ENCODE measurements around the gene FBXL16. TPM values are rescaled to one million over a fixed set of nuclear protein-coding genes. Genes with fewer than 3 reads are reported as not detected.

FBXL16 gene
- total and polyA plus RNA-seq, 2 of the 13 experiments (the other 11 are each of a cell fraction or from before 2014, with no cell fraction given), result 0.22 to 2.0 TPM

DNA sequence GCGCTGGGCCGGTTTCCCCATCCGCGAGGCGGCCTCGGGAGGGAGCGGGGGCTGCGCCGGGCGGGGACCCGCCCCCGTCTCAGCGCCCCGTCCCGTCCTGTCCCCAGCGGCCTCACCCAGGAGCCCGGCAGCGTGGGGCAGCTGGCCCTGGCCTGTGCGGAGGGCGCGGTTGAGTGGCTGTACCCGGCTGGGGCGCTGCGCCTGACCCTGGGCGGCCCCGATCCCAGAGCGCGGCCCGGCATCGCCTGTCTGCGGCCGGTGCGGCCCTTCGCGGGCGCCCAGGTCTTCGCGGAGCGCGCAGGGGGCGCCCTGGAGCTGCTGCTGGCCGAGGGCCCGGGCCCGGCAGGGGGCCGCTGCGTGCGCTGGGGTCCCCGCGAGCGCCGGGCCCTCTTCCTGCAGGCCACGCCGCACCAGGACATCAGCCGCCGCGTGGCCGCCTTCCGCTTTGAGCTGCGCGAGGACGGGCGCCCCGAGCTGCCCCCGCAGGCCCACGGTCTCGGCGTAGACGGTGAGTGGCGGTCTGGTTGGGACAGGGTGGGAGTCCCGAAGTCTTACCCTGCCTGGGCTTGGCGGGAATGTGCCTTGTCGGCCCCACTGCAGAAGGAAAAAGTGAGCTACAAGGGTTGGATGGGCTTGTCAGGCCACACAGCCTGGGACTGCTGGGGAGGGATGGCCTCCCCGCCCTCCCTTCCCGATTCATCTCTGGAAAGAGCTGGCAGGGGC lies 10.0 kb upstream of the FBXL16 start (continued):
- TF ChIP-seq, protein P1, sequence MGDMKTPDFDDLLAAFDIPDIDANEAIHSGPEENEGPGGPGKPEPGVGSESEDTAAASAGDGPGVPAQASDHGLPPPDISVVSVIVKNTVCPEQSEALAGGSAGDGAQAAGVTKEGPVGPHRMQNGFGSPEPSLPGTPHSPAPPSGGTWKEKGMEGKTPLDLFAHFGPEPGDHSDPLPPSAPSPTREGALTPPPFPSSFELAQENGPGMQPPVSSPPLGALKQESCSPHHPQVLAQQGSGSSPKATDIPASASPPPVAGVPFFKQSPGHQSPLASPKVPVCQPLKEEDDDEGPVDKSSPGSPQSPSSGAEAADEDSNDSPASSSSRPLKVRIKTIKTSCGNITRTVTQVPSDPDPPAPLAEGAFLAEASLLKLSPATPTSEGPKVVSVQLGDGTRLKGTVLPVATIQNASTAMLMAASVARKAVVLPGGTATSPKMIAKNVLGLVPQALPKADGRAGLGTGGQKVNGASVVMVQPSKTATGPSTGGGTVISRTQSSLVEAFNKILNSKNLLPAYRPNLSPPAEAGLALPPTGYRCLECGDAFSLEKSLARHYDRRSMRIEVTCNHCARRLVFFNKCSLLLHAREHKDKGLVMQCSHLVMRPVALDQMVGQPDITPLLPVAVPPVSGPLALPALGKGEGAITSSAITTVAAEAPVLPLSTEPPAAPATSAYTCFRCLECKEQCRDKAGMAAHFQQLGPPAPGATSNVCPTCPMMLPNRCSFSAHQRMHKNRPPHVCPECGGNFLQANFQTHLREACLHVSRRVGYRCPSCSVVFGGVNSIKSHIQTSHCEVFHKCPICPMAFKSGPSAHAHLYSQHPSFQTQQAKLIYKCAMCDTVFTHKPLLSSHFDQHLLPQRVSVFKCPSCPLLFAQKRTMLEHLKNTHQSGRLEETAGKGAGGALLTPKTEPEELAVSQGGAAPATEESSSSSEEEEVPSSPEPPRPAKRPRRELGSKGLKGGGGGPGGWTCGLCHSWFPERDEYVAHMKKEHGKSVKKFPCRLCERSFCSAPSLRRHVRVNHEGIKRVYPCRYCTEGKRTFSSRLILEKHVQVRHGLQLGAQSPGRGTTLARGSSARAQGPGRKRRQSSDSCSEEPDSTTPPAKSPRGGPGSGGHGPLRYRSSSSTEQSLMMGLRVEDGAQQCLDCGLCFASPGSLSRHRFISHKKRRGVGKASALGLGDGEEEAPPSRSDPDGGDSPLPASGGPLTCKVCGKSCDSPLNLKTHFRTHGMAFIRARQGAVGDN (CRISPR knock-in tag; IDR thresholded peaks at IDR 0.05), result peak; percentile 79
- TF ChIP-seq, protein P2, sequence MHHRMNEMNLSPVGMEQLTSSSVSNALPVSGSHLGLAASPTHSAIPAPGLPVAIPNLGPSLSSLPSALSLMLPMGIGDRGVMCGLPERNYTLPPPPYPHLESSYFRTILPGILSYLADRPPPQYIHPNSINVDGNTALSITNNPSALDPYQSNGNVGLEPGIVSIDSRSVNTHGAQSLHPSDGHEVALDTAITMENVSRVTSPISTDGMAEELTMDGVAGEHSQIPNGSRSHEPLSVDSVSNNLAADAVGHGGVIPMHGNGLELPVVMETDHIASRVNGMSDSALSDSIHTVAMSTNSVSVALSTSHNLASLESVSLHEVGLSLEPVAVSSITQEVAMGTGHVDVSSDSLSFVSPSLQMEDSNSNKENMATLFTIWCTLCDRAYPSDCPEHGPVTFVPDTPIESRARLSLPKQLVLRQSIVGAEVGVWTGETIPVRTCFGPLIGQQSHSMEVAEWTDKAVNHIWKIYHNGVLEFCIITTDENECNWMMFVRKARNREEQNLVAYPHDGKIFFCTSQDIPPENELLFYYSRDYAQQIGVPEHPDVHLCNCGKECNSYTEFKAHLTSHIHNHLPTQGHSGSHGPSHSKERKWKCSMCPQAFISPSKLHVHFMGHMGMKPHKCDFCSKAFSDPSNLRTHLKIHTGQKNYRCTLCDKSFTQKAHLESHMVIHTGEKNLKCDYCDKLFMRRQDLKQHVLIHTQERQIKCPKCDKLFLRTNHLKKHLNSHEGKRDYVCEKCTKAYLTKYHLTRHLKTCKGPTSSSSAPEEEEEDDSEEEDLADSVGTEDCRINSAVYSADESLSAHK (CRISPR knock-in tag; IDR thresholded peaks at IDR 0.05; ENCODE audit: borderline replicate concordance), result no peak
- TF ChIP-seq RFX5 (IDR thresholded peaks at IDR 0.05; ENCODE audit: low read depth, low read length) (no peak), ZNF644 (CRISPR knock-in tag; IDR thresholded peaks at IDR 0.05; ENCODE audit: low read depth) (no peak), GFI1 (CRISPR knock-in tag; IDR thresholded peaks at IDR 0.05; ENCODE audit: borderline replicate concordance) (no peak), FOSL2 (CRISPR knock-in tag; IDR thresholded peaks at IDR 0.05) (no peak)
- TF ChIP-seq, protein P3, sequence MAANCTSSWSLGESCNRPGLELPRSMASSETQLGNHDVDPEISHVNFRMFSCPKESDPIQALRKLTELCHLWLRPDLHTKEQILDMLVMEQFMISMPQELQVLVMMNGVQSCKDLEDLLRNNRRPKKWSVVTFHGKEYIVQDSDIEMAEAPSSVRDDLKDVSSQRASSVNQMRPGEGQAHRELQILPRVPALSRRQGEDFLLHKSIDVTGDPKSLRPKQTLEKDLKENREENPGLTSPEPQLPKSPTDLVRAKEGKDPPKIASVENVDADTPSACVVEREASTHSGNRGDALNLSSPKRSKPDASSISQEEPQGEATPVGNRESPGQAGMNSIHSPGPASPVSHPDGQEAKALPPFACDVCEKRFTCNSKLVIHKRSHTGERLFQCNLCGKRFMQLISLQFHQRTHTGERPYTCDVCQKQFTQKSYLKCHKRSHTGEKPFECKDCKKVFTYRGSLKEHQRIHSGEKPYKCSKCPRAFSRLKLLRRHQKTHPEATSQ (CRISPR knock-in tag; IDR thresholded peaks at IDR 0.05; ENCODE audit: borderline replicate concordance), result no peak
- TF ChIP-seq, protein P4, sequence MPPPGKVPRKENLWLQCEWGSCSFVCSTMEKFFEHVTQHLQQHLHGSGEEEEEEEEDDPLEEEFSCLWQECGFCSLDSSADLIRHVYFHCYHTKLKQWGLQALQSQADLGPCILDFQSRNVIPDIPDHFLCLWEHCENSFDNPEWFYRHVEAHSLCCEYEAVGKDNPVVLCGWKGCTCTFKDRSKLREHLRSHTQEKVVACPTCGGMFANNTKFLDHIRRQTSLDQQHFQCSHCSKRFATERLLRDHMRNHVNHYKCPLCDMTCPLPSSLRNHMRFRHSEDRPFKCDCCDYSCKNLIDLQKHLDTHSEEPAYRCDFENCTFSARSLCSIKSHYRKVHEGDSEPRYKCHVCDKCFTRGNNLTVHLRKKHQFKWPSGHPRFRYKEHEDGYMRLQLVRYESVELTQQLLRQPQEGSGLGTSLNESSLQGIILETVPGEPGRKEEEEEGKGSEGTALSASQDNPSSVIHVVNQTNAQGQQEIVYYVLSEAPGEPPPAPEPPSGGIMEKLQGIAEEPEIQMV (CRISPR knock-in tag; IDR thresholded peaks at IDR 0.05; ENCODE audit: low read depth), result no peak
